GM15510 (cell line): ENCODE data around the gene PATL2.

Experiments
- POLR2A ChIP-seq: IDR thresholded peaks from 3 replicates; pipeline ENCODE4 v1.6.1; 2011; ENCODE audit warnings: borderline replicate concordance; ENCODE audit not compliant: insufficient read length; ENCODE audit errors: extremely low read depth

PATL2 gene

GRCh38 chr15:44666210-44667038 lies 44.7 kb downstream of the PATL2 start:
- TF ChIP-seq POLR2A = no peak

DNA sequence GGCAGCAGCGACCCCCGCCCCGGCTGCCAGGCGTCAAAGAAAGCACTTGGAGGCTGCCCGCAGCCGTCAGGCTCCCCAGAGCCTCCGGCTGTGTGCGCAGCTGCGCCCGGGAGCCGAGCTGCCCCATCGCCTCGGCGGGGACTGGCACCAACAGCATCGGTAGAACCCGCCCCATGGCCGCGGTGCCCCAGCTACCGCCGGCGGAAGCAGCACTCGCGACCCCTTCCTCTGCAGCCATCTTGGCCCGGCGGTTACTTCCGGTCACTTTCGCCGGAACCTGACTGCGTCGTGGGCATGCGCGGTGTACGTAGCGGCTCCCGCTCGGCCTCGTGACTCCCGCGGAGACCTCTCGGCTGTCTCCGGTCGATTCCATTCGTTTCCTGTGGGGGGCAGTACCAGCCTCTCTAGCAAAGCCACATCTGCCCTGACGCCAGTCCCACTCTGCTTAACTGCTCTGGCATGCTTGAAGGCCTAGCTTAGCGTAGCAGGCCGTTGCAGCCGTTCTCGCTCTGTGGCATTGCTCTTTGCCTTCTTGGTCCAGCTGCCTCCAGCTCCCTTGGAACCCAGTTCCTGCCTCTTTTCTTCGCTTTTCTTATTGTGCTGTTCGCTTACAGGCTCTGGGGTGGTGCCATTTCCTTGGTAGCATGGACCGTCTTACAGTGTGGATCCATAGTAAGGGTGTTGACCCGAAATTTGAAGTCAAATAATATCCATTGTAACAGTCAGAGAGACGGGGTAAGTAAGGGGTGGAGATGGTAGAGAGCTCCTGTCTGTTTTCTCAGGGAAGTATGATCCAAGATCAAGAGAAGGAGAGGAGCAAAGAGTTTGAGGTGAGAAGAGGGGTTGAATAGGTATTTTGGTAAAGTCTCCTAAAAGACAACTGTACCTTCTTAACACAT lies 47.5 kb downstream of the PATL2 start, which contains the start of gene SPG11:
Gene SPG11, minus strand, starts transcription at position 253 of the 899 bp plus-strand sequence. Its CDS starts 15 bp downstream, at position 238.
- peak; percentile 95 for TF ChIP-seq POLR2A

DNA sequence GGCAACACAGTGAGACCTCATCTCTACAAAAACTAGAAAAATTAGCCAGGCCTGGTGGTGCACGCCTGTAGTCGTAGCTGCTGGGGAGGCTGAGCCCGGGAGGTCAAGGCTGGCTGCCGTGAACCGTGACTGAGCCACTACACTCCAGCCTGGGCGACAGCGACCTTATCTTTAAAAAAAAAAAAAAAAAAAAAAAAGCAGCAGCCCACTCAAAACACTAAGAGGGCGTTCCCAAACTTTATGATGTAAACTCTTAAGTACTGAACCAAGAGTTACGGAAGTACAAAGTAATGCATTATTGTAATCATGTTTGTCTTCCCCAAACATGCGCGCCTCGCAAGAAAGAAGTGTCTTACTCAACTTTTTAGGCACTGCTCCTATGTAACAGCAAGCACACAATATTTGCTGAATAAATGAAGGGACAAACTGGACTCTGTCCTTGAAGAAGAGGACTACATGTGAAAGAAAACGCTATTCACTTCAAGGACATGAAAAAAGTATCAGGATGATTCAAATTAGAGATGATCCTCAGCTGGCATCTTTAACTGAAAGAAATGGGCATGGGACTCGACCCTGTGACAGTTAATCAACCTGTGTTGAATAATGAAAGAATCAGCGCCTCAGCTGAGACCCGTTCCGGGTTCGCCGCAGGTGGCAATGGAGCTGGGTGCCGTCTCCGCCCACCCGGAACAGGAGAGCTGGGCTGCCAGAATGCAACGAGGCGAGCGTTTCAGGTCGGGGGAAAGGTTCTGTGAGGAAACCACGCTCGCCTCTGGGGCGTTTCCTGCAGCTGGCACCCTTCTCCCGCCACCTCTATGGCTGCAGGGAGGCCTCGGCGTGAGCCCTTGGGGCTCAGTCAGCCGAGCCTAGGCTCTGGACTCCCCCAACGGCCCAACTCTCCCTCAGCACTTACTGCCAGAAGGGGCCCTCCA lies 48.4 kb downstream of the PATL2 start:
- TF ChIP-seq POLR2A = no peak

- no peak for TF ChIP-seq POLR2A
These were observed 49.5 kb downstream of the PATL2 start for GRCh38 chr15:44661576-44661975.

GRCh38 chr15:44659056-44659455 lies 52.1 kb downstream of the PATL2 start:
- TF ChIP-seq POLR2A = no peak

DNA sequence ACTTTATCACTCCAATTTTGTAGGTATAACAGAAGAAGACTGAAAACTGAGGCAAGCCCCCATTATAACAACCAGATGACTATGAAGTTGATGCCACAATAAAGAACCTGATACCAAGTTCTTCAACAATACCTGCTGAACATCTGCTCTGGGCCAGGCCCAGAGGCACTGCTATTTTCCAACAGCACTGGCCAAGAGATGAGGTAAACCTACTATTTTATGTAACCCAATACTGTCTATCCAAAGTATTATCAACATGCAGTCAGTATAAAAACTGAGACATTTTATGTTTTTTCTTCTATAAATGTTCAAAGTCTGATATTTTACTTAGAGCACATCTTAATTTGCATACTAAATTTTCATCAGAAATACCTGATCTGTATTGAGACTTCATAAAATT lies 53.7 kb downstream of the PATL2 start:
- no peak for TF ChIP-seq POLR2A

DNA sequence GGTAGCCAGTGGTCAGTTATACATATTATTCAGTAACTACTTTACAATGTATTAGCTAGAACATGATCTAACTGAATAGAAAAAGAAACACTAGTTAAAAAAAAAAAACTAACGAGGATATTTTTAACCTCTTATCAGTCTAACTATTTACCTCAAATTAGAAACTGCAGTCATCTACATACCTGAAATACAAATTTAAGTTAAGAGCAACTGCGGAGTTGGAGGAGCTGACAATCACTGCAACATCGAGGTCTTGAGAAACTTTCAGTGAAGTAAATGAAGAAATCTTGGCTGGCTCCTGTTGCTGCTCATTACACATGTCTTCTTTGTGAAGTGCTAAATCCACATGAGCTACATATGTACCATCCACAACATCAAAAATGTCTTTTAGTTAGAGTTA lies 54.2 kb downstream of the PATL2 start:
- no peak for TF ChIP-seq POLR2A

GRCh38 chr15:44656298-44656697 lies 54.8 kb downstream of the PATL2 start:
- no peak for TF ChIP-seq POLR2A

DNA sequence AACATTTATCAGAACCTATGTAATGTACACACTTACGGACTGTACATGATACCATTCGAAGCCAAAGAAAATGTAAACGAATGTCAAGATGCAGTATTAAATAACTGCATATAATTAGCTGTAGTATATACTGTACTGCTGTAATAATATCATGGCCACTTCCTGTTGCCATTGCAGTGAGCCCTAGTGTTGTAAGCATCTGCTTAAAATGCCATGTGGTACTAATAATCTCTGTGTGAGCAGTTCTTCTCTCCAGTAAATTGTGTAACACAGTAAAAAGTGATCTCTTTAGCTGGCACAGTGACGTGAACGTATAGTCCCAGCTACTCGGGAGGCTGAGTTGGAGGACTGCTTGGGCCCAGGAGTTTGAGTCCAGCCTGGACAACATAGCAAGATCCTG lies 56.3 kb downstream of the PATL2 start:
- TF ChIP-seq POLR2A = no peak

DNA sequence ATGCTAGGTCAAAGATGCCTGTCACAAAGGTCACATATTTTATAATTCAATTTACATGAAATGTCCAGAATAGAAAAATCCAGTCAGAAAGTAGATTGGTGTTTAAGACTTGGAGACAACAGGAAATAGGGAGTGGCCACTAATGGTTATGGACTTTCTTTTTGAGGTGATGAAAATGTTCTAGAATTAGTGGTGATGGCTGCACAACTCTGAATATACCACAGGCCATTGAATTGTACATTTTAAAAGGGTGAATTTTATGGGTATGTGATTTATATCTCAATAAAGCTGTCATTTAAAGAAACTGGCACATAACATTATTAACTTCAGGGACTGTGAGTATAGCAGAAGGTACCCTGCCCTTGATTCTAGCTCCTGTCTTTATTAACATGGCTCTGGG lies 63.5 kb downstream of the PATL2 start:
- TF ChIP-seq POLR2A = no peak

- no peak for TF ChIP-seq POLR2A
These were observed 64.1 kb downstream of the PATL2 start for GRCh38 chr15:44647036-44647435.

DNA sequence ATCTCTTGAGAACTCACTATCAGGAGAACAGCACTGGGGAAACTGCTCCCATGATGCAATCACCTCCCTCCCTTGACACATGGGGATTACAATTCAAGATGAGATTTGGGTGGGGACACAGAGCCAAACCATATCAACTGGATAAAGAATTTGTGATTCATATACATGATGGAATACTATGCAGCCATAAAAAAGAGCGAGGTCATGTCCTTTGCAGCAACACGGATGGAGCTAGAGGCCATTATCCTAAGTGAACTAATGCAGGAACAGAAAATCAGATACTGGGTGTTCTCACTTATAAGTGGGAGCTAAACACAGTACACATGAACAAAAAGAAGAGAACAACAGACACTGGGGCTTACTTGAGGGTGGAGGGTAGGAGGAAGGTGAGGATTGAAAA lies 64.7 kb downstream of the PATL2 start:
- no peak for TF ChIP-seq POLR2A

DNA sequence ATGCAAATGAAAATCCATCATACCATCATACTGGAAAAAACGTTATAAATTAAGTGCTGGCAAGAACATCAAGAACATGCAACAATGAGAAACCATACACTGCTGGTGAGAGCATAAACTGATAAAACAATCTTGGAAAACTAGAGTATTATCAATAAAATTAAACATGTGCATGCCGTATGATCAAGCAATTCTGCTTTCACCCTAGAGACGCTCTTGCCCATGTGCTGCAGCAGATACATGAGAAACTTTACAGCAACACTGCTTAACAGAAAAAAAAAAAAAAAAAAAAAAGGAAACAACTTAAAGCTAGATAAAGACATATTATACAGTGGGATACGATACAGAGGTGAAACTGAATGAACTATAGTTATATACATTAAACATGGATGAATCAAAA lies 69.5 kb downstream of the PATL2 start:
- no peak for TF ChIP-seq POLR2A

DNA sequence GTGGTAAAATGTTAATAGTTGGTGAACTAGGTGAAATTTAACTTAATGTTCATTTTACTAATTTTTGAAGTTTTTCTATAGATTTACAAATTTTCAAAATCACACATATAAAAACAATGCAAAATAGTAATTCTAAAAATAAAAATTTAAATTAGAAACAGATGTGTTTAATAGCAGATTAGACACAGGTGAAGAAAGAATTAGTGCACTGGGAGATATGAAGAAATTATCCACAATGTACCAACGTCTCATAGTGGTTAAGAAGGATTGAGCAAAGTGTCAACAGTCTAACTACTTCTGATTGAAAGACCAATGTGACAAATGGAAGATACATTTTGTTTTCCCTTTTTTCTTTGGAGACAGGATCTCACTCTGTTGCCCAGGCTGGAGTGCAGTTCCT lies 74.1 kb downstream of the PATL2 start:
- no peak for TF ChIP-seq POLR2A

DNA sequence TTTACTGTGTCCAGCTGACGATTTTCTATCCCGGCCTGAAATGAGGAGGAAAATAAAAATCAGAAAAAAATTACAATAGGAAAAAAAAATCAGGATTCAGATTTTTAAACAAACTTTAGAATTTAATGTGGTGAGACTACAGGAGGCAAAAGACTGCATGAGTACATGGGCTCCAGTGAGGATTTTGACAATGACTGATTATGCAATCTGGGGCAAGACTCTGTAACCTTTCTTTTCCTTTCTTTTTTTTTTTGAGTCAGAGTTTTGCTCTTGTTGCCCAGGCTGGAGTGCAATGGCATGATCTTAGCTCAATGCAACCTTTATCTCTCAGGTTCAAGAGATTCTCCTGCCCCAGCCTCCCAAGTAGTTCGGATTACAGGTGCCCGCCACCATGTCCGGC lies 77.5 kb downstream of the PATL2 start:
- no peak for TF ChIP-seq POLR2A

- TF ChIP-seq POLR2A = no peak
These were observed 87.9 kb downstream of the PATL2 start for GRCh38 chr15:44623178-44623577.

DNA sequence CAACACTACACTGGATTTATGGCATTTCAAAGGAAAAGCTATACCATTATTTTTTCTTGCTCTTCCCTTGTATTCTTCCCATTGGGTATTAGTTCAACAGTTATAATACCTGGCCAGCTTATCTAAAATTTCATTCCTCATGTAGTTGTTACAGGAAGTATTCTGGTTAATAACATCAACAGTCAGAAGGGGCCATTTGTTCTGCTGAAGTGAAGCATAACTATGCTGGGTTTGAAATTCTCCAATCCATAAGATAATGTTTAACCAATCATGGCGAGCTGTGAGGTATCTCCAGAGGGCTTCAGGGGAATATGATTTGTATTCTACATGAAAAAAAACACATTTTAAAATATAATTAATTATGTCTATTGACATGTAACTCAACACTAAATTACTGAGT lies 91.0 kb downstream of the PATL2 start:
- TF ChIP-seq POLR2A = no peak
